Activated naive CD8-positive, alpha-beta T cell treated with anti-CD3 and anti-CD28 coated beads for 36 hours (primary cell): ENCODE data around the gene HYI. TPM values are rescaled to one million over a fixed set of nuclear protein-coding genes. Genes with fewer than 3 reads are reported as not detected.
"Not testable (repeated sequence)": the region's sequence is repeated elsewhere in the genome, so short reads cannot be mapped to it uniquely, and the experiment has no call there.

Experiments used
- DNase-seq: peaks from one replicate; pipeline ENCODE4 v3.0.0; 2021
- H3K27ac Mint-ChIP-seq: one replicate; pipeline ENCODE4 v1.8.0; 2022; ENCODE audit warnings: mild to moderate bottlenecking, moderate library complexity, mixed read lengths
- H3K27me3 Mint-ChIP-seq: one replicate; pipeline ENCODE4 v1.8.0; 2022; ENCODE audit warnings: mild to moderate bottlenecking, mixed read lengths
- H3K36me3 Mint-ChIP-seq: one replicate; pipeline ENCODE4 v1.8.0; 2021; ENCODE audit warnings: mild to moderate bottlenecking, mixed read lengths
- H3K4me1 Mint-ChIP-seq: one replicate; pipeline ENCODE4 v1.8.0; 2021; ENCODE audit warnings: mixed read lengths
- H3K4me3 Mint-ChIP-seq: one replicate; pipeline ENCODE4 v1.8.0; 2022; ENCODE audit warnings: mild to moderate bottlenecking, moderate library complexity, mixed read lengths
- H3K9me3 Mint-ChIP-seq: one replicate; pipeline ENCODE4 v1.8.0; 2022; ENCODE audit warnings: mixed read lengths
- total RNA-seq, 2 experiments: library from RNA; stranded (reverse); gene quantifications; one replicate each; pipeline ENCODE4 v1.2.3, GENCODE V29; 2021

The HYI gene
- total RNA-seq, 2 experiments from 2014 or later, result 4.3 to 5.6 TPM

- H3K36me3 Mint-ChIP-seq, H3K27ac Mint-ChIP-seq: not testable (repeated sequence)
Measured at GRCh38 chr1:43472463-43473151, 18.9 kb upstream of the HYI start.

GRCh38 chr1:43472087-43472462 is 18.3 kb upstream of the HYI start:
- H3K4me3 Mint-ChIP-seq, result no peak overlapping the region
- peaks cover 8% of the 10 kb centered on the region for H3K27me3 Mint-ChIP-seq
- no peak overlapping the region for H3K27ac Mint-ChIP-seq
- no peaks in the 10 kb centered on the region for H3K9me3 Mint-ChIP-seq
- H3K36me3 Mint-ChIP-seq, result no peaks in the 10 kb centered on the region
- no peak for DNase-seq
- H3K4me1 Mint-ChIP-seq, result no peaks in the 10 kb centered on the region

More at GRCh38 chr1:43472463-43473151, 18.9 kb upstream of the HYI start:
- H3K4me3 Mint-ChIP-seq, DNase-seq, H3K4me1 Mint-ChIP-seq, H3K27me3 Mint-ChIP-seq, H3K9me3 Mint-ChIP-seq: not testable (repeated sequence)

GRCh38 chr1:43469932-43470331 is 16.2 kb upstream of the HYI start:
- H3K36me3 Mint-ChIP-seq, result no peaks in the 10 kb centered on the region
- no peak overlapping the region for H3K27ac Mint-ChIP-seq

GRCh38 chr1:43468414-43468813 is 14.7 kb upstream of the HYI start:
- Mint-ChIP-seq H3K27me3 (no peaks in the 10 kb centered on the region), H3K9me3 (no peaks in the 10 kb centered on the region), H3K36me3 (no peaks in the 10 kb centered on the region), H3K4me3 (no peak overlapping the region), H3K27ac (no peak overlapping the region), H3K4me1 (peaks cover 8% of the 10 kb centered on the region)
- no peak for DNase-seq

More at GRCh38 chr1:43469932-43470331, 16.2 kb upstream of the HYI start:
- Mint-ChIP-seq H3K4me1 (peaks cover 8% of the 10 kb centered on the region), H3K4me3 (no peak overlapping the region), H3K9me3 (no peaks in the 10 kb centered on the region), H3K27me3 (no peaks in the 10 kb centered on the region)
- DNase-seq, result no peak

GRCh38 chr1:43466403-43466802 is 12.7 kb upstream of the HYI start:
- Mint-ChIP-seq H3K36me3 (no peaks in the 10 kb centered on the region), H3K27me3 (no peaks in the 10 kb centered on the region), H3K9me3 (no peaks in the 10 kb centered on the region), H3K27ac (no peak overlapping the region), H3K4me1 (peaks cover 8% of the 10 kb centered on the region), H3K4me3 (no peak overlapping the region)
- peak; percentile 13 for DNase-seq

GRCh38 chr1:43465505-43466067 is 11.9 kb upstream of the HYI start:
- no peak for DNase-seq
- Mint-ChIP-seq H3K36me3 (no peaks in the 10 kb centered on the region), H3K4me1 (peaks cover 8% of the 10 kb centered on the region), H3K4me3 (no peak overlapping the region), H3K9me3 (no peaks in the 10 kb centered on the region), H3K27ac (no peak overlapping the region), H3K27me3 (no peaks in the 10 kb centered on the region)

GRCh38 chr1:43464681-43465504 is 11.2 kb upstream of the HYI start:
- H3K4me1 Mint-ChIP-seq, result peaks cover 8% of the 10 kb centered on the region
- no peaks in the 10 kb centered on the region for H3K9me3 Mint-ChIP-seq
- no peaks in the 10 kb centered on the region for H3K36me3 Mint-ChIP-seq
- H3K4me3 Mint-ChIP-seq, result no peak overlapping the region
- H3K27ac Mint-ChIP-seq, result no peak overlapping the region
- no peak for DNase-seq
- no peaks in the 10 kb centered on the region for H3K27me3 Mint-ChIP-seq

GRCh38 chr1:43463479-43463878 is 9.7 kb upstream of the HYI start:
- peaks cover 4% of the 10 kb centered on the region for H3K27me3 Mint-ChIP-seq
- H3K4me3 Mint-ChIP-seq, result no peak overlapping the region
- H3K9me3 Mint-ChIP-seq, result no peaks in the 10 kb centered on the region
- no peaks in the 10 kb centered on the region for H3K36me3 Mint-ChIP-seq
- peaks cover 8% of the 10 kb centered on the region for H3K4me1 Mint-ChIP-seq
- no peak for DNase-seq
- H3K27ac Mint-ChIP-seq, result no peak overlapping the region

GRCh38 chr1:43460988-43461693 is 7.4 kb upstream of the HYI start:
- peaks cover 24% of the 10 kb centered on the region for H3K27me3 Mint-ChIP-seq
- no peak overlapping the region for H3K27ac Mint-ChIP-seq
- H3K4me1 Mint-ChIP-seq, result peaks cover 3% of the 10 kb centered on the region
- no peaks in the 10 kb centered on the region for H3K9me3 Mint-ChIP-seq
- no peaks in the 10 kb centered on the region for H3K36me3 Mint-ChIP-seq
- no peak overlapping the region for H3K4me3 Mint-ChIP-seq
- no peak for DNase-seq

- not testable (repeated sequence) for H3K36me3 Mint-ChIP-seq, H3K4me3 Mint-ChIP-seq, H3K27ac Mint-ChIP-seq, DNase-seq, H3K9me3 Mint-ChIP-seq
- H3K4me1 Mint-ChIP-seq, result peaks cover 11% of the 10 kb centered on the region
- H3K27me3 Mint-ChIP-seq, result peaks cover 36% of the 10 kb centered on the region
Measured at GRCh38 chr1:43458379-43458778, 4.6 kb upstream of the HYI start.

- DNase-seq, result no peak
- Mint-ChIP-seq H3K4me1 (peaks cover 15% of the 10 kb centered on the region), H3K9me3 (peaks cover 2% of the 10 kb centered on the region), H3K27me3 (peaks cover 36% of the 10 kb centered on the region), H3K4me3 (no peak overlapping the region), H3K27ac (no peak overlapping the region), H3K36me3 (peaks cover 11% of the 10 kb centered on the region)
Measured at GRCh38 chr1:43455213-43455889, 1.6 kb upstream of the HYI start.

- peaks cover 36% of the 10 kb centered on the region for H3K27me3 Mint-ChIP-seq
- H3K4me1 Mint-ChIP-seq, result peaks cover 15% of the 10 kb centered on the region
- H3K9me3 Mint-ChIP-seq, result peaks cover 2% of the 10 kb centered on the region
- H3K27ac Mint-ChIP-seq, result peak overlapping the region; percentile 70
- peak overlapping the region; percentile 82 for H3K4me3 Mint-ChIP-seq
- H3K36me3 Mint-ChIP-seq, result peaks cover 11% of the 10 kb centered on the region
- DNase-seq, result peak; percentile 66
Measured at GRCh38 chr1:43454270-43455011, 710 bp upstream of the HYI start.

- Mint-ChIP-seq H3K9me3 (peaks cover 2% of the 10 kb centered on the region), H3K4me3 (peak overlapping the region; percentile 65), H3K27me3 (peaks cover 27% of the 10 kb centered on the region), H3K4me1 (peaks cover 15% of the 10 kb centered on the region), H3K36me3 (peaks cover 11% of the 10 kb centered on the region), H3K27ac (no peak overlapping the region)
- DNase-seq, result no peak
Measured at GRCh38 chr1:43452789-43453441, 816 bp downstream of the HYI start.
